ENCODE data around the gene PRELP.

PRELP gene

DNA sequence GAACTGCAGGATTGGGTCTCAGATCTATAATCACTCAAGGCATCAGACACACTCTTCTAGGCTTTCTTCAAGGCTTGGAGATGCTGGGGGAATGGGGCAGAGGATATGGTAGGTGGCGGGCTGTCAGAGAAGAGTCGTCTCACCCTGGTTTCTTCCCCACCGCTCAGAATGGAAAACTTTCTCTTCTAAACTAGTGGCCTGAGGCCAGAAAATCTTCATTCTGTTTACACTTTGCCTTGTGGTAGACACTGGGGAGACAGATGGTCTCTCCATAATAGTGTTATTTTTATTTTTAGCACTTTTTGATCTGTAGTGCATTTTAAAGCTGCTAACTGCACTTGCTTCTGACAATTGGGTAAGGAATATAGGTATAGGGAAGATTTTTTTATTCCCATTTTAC, 2.6 kb downstream of the PRELP start:
- DNase-seq (ENCODE audit: low spot score) = no peak

DNA sequence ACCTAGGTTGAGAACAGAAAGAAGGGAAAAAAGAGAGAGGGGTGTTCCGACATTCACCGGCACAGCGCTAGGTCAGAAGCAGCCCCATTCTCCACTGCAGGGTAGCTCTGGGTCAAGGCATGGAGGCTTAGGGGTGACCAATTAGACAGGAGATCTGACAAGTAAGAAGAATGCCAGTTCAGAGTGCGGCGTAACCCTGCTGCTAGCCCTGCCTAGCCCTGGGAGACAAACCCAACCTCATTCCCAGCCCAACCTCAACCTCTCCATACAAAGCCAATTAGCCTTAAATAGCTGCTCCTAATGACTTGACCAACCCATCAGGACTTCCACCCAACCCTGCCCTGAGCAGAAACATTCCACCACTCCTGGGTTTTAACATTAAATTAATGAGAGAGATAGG, 3.4 kb downstream of the PRELP start:
- DNase-seq (ENCODE audit: low spot score) = no peak

DNA sequence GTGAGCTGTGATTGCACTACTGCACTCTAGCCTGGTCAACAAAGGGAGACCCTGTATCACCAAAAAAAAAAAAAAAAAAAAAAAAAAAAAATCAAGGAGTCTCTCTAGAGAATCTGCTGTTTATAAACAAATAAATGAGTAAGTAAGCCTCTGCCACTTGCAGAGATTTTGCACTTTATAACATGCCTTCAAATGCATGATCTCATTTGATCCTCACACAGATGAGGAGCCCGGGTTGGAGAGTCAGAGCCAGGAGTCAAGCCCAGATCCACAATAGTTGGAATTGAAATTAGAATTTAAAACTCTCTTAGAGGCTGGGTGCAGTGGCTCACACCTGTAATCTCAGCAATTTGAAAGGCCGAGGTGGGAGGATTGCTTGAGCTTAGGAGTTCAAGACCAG, 4.0 kb downstream of the PRELP start:
- DNase-seq (ENCODE audit: low spot score) = no peak

DNA sequence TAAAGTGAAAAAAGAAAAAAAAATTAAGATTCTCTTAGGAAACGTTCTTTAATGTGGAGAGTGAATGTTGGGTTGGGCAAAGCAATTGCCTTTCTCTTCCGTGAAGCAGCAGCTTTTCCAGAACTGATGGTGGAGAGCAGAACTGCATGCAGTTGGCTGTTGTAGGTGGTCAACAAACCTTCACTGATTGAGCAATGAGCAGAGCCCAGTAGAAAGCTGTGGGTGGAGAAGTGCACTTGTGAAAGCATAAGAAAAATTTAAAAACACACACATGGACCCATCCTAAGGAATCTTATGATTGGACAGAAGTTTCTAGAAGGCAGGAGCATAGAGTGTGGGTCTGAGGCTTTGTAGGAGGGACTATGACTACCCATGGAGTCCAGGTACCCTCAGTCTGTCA, 4.5 kb downstream of the PRELP start:
- DNase-seq (ENCODE audit: low spot score) = no peak

DNA sequence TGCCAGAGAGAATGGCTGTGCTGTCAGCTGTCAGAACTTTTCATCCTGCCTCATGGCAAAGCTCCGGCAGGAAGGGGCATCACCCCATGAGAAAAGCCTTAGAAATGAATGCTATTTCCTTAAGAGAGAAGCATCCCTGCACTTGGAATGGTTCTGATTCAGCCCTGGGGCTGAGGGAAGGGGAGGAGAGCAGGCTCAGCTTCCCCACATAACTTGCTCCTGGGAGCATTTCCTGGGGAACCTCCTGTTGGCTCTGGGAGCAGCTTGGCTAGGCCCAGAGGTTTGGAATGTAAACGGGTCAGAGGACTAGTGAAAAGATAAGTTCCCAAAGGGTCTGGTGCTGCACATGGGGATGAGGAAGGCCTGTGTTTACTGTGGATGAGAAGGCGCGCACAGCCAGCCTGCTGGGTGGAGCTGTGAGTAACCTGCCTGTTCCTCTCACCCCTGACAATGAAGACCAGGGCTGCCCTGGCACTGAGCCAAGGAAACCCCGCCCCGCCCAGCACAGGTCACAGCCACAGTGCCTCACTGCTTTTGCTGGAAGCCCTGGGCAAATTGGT, 5.0 kb downstream of the PRELP start:
- DNase-seq (ENCODE audit: low spot score) = no peak

DNA sequence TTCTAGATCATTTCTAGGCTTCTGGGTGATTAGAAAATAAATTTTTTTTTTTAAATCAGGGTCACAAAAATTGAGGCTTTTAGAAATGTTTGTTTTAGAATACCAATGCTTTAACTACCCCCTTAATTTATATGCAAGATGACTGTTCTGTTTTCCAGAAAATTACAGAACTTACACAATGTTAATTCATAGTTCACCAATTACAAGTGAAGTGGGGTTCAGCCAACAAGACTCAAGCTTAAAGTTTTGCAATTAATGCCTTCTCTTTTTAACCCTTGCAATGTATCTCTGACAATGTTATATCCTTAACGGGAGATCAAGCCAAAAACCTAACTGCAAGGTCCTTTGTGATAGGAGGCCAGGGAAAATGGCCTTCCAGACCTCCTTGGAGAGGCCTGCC, 5.6 kb downstream of the PRELP start:
- no peak for DNase-seq (ENCODE audit: low spot score)

DNA sequence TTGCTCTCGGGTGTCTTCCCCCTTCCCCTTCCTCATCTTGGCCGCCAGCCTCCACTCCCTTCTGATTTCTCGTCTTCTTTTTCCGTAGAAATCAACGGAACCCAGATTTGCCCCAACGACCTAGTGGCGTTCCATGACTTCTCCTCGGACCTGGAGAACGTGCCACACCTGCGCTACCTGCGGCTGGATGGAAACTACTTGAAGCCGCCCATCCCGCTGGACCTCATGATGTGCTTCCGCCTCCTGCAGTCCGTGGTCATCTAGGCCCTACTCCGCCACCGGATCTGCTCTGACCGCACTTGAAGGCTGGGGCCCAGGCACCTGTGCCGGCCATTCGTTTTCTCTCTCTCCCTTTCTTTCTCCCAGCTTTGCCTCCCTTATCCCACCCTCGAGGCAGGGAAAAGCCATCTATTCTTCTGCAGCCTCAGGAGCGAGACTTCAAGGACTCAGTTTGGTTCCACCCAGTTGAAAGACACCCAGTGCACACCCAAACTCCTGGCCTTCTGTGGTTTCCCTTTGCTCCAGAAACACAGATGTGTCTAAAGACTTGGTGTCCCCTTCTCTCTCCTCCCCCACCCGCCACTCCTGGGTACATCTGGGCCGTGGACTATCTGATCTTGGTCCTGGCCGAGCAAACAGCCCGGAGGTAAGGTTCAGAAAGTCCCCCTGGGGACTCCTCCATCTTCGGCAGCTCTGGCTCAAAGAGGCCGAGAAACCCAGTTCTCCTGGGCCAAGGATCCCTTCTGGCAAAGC, 11.2 kb downstream of the PRELP start:
- DNase-seq (ENCODE audit: low spot score) = no peak

DNA sequence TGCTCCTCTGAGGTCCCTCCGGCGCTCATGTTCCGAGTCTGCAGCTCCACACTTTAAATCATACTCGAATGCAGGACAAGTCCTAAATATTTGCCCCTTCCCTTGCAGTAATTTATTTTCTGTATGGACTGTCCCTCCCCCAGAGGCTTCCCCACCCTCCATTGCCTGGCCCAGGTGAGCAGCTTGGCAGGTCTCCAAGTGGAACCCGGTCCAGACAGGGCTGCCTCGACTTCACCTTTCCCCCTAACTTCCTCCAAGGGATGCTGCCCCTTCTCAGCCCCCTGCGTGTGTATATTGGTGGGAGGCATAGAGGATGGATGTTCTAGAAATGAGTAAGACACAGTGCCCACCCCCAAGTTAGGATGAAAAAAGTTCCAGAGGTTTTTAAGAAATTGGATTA, 12.9 kb downstream of the PRELP start:
- DNase-seq (ENCODE audit: low spot score) = no peak

DNA sequence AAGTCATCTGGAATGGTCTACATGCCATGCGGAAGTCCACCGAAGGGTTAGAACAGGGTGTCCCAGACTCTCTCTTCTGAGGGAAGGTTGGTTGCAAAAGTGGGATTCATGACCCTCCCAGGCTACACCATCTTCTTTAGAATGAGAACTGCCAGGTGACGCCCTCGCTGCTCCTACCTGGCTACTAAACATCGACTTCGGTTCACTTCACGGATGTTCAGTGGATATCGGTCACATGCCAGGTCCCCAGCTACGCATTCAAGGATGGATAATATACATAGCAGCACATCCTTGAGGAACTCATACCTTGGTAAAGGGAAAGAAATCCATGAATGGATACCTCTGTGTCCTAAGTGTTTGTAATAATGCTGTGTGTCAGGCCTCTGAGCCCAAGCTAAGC, 15.0 kb downstream of the PRELP start:
- no peak for DNase-seq (ENCODE audit: low spot score)

DNA sequence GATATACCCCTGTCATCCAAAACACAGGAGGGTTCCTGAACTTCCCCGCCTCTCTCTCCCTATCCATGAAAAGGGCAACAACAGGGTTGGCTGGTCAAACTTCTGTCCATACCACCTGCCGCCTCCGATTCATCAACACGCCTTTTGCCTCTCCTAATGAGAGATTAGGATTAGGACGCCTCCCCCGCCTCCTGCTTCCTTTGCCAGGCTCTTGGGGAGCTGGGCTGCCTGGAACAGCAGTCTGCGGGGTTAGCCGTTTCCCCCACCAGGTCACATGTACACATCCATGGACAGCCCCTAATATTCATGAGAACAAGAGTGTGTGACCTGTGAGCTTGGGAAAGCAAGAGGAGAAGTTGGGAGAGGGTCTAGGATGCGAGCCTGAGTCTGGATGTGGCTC, 16.1 kb downstream of the PRELP start:
- DNase-seq (ENCODE audit: low spot score) = no peak

DNA sequence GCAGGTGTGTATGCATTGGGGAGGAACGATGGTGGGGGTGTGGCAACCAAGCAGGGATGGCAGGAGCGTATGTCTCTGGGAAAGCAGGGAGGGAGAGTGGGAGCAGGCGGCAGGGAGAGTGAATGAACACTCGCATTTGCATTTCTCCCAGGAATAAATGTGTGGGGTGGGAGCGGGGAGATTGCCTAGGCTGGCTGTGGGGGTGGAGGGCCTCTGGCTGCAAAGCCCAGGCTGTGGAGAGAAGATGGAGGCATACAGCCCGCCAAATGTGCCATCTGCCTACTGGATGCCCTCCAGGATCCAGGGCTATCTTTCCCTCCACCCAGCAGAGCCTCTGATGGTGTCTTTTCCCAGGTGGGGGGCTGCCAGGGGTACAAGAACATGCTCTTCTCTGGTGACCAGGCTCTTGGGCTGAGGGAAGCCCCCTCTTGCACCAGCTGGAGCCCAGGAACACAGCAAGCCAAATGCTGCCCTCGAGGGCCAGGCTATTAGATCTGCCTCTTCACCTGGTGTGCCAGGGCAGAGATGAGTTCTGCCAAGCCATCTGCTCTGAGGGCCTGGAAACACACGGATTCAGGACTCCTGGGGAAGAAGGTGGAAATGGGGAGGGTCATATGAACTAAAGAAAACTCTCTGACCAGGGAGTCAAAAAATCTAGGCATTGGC, 16.6 kb downstream of the PRELP start:
- no peak for DNase-seq (ENCODE audit: low spot score)

DNA sequence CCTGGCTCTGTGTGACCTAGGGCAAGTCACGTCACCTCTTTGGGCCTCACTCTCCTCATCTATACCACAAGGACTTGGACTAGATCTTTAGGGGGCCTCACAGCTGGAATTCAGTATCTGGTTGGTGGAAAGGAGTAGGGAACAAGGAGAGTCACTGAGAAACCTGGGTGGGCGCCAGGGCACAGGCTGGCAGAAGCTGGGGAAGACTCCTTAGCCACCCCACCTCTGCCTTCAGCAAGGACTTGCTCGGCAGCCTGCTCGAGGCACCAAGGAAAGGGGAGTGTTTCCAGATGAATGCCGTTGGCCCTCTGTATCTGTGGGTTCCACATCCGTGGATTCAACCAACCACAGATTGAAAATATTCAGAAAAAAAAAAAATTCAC, 17.1 kb downstream of the PRELP start:
- DNase-seq (ENCODE audit: low spot score) = no peak

DNA sequence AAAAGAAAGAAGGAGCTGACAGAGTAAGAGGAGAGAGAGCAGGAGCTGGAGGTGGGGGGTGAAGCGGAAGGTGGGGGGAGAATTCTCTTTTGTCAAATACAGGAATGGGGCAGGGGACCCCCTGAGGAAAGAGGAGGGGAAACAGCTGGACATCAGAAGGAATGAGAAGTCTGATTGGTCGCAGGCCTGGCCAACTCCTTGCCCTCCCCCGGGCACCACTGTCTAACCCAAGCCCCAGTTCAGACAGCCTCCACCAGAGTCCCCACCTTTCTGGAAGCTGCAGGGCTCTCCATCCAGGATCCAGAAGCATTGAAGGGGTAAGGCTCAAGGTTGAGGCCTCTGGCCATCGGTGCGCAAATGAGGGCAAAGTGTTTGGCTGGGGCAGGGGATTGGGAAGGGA, 18.3 kb downstream of the PRELP start, which contains the start of gene OPTC:
TSS of gene OPTC (plus strand) at position 253 of the 400 bp plus-strand sequence. CDS start 1,853 bp downstream, outside the sequence.
- DNase-seq (ENCODE audit: low spot score) = no peak

DNA sequence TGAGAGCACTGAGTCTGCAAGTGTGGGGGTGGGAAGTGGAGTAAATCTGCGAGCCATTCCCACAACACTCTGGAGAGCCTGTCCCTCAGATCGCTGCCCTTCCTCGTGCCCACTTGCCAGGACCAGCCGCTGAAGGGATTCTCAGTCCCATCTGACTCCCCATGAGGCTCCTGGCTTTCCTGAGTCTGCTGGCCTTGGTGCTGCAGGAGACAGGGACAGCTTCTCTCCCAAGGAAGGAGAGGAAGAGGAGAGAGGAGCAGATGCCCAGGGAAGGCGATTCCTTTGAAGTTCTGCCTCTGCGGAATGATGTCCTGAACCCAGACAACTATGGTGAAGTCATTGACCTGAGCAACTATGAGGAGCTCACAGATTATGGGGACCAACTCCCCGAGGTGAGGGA, 20.2 kb downstream of the PRELP start:
- no peak for DNase-seq (ENCODE audit: low spot score)

DNA sequence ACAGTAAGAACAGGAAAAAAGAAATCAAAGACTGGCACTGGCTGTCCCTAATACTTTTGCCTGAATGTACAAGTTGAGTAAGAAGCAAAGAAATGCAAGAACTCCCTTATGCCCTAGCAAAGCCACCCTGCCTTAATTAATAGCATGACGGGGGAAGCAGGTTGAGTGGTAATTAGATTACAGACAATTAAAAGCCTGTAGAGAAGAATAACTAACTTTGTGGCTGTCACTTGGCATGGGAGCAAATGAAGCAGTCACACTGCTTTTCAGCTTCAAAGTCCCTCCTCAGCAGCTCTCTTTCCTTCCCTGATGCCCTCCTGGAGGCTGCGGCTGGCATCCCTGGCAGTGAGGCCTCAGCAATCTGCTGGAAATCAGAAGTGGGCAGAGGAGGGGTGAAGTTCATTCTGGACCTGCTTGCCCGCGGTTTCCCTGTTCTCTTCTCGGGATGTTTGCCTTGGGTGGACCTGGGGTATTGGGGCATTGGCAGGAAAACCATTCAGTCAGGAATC, 21.7 kb downstream of the PRELP start:
- no peak for DNase-seq (ENCODE audit: low spot score)

DNA sequence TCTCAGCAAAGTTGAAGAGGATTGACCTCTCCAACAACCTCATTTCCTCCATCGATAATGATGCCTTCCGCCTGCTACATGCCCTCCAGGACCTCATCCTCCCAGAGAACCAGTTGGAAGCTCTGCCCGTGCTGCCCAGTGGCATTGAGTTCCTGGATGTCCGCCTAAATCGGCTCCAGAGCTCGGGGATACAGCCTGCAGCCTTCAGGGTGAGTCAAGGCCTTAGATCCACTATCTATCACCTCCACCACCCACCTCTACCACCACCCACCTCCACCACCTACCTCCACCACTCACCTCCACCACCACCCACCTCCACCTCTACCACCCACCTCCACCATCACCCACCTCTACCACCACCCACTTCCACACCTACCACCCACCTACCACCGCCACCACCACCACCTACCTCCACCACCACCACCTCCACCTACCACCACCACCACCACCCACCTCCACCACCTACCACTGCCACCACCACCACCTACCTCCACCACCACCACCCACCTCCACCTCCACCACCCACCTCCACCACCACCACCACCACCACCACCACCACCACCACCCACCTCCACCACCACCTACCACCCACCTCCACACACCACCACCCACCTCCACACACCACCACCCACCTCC, 24.2 kb downstream of the PRELP start:
- no peak for DNase-seq (ENCODE audit: low spot score)

DNA sequence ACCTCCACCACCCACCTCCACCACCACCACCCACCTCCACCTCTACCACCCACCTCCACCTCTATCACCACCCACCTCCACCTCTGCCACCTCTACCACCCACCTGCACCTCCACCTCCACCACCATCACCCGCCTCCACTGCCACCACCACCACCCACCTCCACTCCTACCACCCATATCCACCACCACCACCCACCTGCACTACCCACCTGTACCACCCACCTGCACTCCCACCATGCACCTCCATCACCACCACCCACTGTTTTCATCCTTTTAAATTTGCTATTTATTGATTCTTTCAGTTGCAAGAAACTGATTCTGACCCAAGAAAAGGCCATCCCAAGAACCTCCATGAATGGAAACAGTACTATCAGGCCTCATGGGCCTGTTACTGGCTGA, 24.7 kb downstream of the PRELP start:
- no peak for DNase-seq (ENCODE audit: low spot score)

DNA sequence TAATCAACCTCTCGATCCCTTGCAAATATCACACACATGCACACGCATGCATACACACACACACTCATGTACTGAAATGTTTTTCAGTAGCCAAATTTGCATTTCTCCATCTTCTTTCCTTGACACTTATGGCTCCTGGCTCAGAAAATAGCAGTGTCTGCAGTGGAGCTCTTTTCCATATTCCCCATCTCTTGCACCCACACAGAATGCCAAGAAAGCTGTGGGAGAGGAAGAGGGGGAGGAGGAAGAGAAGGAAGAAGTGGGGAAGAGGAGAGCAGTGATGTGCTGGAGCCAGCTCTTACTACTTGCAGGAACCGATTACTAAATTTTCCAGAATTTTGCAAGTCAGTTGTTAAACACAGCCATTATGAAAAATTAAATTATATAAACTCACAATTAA, 28.2 kb downstream of the PRELP start:
- DNase-seq (ENCODE audit: low spot score) = no peak

DNA sequence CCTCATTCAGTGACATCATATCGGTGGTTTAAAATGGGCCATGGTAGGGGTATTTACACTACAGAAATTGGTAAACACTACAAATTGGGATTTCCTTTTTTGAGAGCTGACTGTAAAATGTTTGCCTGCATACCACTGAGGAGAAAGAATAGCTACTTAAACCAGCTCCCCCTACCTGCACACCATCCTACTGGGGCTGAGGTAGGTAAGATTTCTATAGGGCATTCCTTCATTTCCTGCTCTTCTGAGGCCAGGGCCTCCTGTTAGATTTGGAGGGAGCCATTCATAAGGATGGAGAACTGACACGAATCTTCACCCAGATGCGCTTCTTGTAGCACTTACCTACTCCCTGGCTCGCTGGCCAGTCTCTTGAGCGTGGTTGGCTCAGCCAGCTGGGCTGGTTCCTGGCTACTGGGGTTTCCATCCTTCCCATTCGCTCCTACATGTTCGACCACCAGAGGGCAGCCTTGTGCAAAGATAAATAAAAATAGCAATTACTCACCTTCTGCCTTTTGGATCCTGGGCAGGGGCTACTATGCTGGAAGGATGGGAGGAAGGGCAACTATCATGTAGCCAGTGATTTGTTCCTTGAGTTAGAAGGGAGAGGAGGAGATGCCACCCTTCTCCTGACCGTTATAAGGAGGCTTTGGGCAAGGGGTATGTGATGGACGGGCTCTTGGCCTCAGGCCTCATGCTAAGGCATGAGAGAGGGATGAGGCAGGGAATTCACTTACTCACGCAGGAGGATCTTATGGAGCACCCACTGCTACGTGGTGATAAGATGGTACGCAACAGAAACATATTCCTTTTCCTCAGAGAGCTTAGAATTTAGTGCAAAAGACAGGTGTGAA, 29.0 kb downstream of the PRELP start:
- DNase-seq (ENCODE audit: low spot score) = peak; percentile 63

DNA sequence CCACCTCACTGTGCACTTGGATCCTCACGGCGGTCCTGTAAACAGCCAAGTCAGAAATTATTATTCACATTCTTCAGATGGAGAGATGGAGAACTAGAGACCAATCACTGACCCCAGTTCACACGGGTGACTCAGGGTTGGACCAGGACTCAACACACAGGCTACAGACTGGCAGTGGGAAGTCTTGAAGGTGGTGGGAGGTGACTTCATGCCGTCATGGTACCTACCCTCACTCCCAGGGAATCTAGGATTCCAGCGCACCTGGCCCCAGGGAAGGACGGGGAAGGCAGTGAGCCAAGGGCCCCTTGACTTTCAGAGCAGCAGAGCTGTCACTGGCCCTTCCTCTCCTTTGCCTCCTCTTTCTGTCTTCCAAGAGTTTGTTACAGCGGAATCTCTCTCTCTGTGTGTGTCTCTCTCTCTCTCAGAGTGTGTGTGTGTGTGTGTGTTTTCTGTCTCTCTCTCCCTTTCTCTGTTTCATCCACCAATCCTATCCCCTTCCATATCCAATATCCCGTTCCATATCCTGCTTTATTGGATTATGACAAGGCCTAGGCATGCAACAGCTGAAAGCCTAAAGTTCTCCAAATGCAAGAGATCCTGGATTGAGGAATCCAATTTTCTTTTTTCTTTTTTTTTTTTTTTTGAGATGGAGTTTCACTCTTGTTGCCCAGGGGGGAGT, 30.1 kb downstream of the PRELP start:
- DNase-seq (ENCODE audit: low spot score) = no peak
